HG03521 (cell line): Measurements from ENCODE around the gene SETD1B.
"Not testable (repeated sequence)": the region's sequence is repeated elsewhere in the genome, so short reads cannot be mapped to it uniquely, and the experiment has no call there.

ENCODE experiments used
- ATAC-seq: cut with Tn5 transposase; IDR thresholded peaks from one replicate; pipeline ENCODE4 v1.9.1; 2021; ENCODE audit warnings: mild to moderate bottlenecking, moderate library complexity; ENCODE audit not compliant: unreplicated experiment

The SETD1B gene

DNA sequence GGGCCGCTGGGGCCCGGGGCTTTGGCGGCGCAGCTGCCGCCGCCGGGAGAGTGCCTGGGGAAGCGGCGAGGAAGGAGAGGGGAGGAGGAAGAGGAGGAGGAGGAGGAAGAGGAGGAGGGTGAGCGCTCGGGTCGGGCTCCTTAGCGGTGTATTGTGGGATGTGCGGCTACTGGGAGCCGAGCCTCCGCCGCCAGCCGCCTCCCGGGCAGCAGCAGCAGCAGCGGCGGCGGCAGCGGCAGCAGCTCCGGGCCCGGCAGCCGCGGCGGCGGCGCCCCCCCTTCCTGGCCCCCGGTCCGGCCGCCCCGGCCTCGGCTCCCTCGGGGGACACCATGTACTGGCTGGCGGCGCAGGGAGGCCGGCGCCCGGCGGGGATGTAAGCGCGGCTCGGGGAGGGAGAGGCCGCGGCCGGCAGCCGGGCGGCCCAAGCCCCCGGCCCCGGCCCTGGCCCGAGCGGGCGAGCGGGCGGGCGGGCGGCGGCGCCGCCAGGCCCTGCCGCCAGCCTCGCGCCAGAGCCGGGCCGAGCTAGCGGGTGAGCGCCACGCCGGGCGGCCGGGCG is at the start of gene SETD1B:
TSS of gene SETD1B (plus strand) at position 149 of the 556 bp plus-strand sequence. CDS start 729 bp downstream, outside the sequence.
- ATAC-seq = no peak

DNA sequence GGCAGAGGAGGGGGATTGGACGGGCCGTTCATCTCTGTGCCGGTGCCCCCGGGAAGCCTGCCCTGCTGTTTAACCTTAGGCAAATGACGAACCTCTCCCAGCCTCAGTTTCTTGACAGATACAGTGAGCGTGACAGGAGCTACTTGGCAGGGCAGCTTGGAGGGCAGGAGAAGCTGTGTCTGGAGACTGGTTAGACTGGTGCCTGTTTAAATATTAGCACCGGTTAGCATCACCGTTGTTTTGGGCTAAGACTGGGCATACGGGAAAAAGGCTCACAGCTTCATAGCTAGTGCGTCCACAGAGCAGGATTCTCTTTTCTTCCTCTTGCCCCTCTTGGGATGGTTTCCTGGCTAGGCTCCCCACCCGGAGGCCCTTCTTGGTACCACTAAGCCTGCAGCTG is 49.0 kb upstream of the SETD1B start:
- ATAC-seq = no peak

DNA sequence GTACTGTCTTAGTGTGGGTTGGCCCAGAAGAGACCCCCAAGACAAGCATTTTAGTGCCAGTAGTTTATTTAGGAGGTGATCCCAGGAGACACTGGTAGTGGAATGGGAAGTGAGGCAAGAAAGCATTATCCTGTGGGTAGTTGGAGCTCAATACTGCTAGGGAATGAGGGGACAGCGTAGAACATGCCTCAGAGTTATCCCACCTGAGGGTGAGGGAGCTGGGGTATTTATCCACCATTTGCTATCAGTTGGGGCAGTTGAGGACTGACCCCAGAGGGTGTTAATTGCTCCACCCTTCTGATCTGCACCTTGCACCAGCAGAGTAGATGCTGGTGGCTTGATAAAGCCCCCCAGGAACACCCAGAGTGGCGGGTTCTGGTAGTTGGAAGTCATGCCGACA is 48.2 kb upstream of the SETD1B start:
- no peak for ATAC-seq

DNA sequence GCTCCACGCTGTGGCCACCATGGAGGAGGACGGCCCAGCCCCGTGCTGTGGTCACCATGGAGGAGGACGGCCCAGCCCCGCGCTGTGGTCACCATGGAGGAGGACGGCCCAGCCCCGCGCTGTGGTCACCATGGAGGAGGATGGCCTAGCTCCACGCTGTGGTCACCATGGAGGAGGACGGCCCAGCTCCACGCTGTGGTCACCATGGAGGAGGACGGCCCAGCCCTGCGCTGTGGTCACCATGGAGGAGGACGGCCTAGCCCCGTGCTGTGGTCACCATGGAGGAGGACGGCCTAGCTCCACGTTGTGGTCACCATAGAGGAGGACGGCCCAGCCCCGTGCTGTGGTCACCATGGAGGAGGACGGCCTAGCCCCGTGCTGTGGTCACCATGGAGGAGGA is 45.3 kb upstream of the SETD1B start:
- not testable (repeated sequence) for ATAC-seq

DNA sequence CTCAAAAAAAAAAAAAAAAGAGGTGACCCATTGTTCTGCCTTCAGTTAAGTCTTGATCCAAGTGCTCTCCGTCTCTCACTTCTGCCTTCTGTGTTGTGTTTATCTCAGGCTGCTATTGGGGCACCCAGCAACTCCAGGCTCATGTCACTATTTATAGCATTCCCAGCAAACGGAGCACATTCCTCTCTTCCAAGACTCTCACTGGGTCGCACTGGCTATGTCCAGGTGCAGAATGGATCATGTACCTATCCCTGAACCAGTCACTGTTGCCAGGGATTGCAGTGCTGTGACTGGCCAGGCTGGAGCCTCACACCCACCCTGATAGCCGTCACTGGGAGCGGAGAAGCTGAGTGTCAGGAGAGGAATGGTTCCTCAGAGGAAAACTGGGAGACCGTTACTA is 41.5 kb upstream of the SETD1B start:
- no peak for ATAC-seq

DNA sequence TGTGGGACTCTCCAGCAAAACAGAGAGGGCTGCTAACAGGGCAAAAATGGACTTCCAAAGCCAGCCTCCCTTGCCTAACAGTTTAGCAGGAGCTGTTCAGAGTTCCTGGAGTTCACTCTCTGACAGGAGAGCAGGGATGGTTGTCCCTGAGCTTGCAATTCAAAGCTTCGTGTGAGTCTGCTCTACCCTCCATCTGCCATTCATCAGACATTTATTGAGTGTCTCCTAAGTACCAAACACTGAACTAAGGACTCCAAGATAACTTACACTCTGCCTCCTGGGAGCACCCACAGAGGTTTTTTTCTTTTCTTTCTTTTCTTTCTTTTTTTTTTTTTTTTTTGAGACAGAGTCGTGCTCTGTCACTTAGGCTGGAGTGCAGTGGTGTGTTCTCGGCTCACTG is 39.0 kb upstream of the SETD1B start:
- no peak for ATAC-seq

DNA sequence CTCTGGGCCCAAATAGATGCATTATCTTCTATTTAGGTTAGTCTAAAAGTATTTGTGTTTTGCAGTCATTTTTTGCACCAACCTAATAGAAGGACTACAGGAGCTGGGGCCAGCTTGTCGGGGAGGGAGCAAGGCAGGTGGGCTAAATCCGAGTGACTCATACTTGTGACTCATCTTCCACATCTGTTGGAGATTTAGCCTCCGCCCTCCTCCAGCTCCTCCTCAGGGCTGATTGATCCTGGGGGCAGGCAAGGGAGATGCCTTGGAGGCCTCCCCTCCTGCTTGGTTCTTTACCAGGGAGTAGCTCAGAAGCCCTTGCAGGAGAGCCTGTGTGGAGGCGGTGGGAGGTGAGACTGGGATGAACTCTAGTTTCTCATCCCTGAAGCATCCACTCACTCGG is 38.2 kb upstream of the SETD1B start:
- ATAC-seq = no peak

DNA sequence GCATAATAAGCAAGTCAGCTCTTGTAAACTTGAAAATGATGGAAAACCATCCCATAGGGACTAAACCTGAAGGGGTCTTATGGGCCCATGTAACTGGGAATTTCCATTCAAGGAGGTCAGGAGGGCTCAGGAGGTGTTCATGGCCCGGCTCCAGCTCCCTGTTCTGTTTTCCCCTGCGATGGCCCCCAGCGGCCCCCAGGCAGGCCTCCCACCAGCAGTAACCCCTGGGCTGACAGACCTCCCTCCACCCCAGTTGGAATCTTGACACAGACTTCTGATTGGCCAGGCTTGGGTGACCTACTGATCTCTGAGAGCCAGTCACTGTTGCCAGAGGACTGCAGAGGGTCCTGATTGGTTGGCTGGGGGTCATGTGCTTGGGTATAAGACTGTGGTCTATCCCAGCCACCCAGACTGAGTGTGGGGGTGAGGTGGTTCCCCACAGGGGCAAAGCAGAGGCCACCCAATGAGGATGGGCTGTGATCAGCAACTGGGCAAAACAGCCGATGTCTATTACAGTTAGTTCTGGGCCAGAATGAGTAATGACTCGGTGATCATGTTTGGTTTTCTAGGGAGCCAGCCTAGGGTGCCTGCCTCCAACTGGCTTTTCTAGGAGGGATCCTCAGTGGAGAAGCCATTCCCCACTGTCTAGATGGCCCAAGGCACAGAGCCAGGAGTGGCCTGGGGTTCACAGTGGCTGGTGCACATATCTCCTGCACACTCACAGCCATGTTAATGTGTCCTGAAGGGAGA is 37.3 kb upstream of the SETD1B start:
- ATAC-seq = no peak

DNA sequence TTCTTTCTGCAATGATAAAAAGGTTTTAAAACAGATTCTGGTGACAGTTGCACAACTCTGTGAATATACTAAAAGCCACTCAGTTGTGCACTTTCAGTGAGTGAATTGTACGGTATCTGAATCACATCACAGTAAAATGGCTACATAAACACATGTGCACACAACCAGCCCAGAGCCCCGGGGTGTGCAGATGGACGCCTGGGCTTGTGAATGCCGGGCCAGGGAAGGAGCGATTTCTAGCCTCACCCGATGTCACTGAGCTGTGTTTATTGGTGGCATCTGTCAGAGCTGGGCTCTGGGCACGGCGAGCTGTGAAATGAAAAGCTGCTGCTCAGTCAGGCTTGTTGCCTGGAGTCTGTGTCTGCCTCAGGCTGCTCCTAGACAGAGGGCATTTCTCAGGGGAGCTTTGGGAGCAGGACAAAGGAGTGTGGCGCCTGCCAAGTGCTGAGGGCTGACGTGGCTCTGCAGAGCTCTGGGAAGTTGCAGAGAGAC is 36.2 kb upstream of the SETD1B start:
- no peak for ATAC-seq

DNA sequence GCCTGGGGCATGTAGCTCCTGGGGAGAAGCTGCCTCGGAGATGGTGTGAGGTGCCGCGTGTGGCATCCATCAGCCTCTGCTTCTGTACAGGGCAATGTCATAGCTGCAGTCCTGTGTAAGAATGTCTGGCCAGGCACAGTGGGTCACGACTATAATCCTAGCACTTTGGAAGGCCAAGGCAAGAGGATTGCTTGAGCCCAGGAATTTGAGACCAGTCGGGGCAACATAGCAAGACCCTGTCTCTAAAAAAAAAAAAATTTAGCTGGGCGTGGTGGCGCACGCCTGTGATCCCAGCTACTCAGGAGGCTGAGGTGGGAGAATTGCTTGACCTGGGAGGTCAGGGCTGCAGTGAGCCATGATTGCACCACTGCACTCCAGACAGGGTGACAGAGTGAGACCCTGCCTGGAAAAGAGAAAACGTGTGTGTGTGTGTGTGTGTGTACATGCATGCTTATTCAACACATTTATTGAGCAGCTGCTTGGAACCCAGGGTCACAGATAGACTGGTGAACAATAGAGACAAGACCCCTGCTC is 34.4 kb upstream of the SETD1B start:
- no peak for ATAC-seq

DNA sequence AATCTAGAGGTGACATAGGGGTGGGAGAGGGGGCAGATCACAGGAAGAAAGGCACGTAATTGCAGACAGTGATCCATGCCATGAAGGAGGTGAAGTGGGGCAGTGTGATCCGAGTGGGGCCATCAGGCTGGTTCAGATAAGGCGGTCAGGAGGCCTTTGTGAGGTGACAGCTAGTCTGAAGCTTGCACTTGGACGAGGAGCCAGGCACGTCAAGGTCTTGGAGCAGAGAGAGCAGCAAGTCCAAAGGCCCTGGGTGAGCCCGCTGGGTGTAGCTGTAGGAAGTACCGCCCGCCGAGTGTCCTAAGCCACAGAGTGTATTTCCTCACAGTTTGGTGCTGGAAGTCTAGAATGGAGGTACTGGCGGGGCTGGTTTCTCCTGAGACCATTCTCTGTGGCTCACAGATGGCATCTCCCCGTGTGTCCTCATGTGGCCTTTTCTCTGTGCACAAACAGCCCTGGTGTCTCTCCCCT is 33.9 kb upstream of the SETD1B start:
- ATAC-seq = no peak

DNA sequence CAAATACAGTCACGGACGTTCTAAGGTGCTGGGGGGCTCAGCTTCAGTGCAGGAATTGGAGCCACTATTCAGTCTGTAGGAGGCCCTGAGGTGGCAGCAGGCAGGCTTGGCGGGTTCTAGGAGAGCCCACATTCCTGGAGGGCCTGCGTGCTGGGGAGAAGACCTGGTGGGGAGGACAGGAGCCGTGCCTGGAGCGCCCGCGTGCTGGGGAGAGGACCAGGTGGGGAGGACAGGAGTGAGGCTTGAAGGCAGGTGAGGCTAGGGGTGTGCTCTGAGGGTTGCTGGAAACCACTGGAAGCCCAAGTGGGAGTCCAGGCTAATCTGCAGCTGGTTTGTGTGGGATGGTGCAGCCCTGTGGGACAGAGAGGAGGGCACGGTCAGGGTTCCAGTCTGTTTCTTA is 33.4 kb upstream of the SETD1B start:
- ATAC-seq = no peak

DNA sequence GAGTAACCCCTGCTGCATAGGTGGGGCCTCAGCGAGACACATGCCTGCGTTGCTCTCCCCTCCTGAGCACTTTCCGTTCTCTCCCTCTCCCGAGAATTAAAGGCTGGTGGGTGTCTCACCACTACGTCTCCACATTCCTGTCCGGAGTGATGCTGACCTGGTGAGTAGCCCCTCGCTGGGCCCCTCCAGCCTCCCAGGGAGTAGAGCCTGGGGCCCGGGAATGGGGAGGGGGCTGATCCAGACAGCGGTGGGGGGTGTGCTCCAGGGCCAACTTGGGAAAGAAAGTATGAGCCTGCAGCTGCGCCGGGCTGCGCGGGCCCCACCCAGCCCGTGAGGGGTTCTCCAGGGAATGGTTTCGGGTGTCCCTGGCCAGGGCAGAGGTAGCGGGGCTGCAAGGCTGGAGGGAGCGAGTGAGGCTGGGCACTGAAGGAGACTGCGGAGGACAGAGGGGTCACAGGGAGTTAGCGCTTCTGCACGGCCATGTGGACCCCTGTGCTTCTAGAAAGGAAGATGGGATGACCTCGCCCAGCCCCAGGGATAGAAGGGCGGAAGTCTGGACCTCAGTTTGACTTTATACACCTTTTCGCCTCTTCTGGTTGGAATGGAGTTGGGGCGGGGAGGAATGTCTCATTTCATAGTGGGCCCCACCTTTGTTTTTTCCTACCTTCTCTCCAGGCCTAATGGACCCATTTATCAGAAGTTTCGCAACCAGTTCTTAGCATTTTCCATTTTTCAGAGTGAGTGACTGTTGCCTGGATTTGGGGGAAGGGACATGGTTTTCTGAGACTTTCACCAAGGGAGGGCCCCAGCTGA is 32.8 kb upstream of the SETD1B start:
- no peak for ATAC-seq

DNA sequence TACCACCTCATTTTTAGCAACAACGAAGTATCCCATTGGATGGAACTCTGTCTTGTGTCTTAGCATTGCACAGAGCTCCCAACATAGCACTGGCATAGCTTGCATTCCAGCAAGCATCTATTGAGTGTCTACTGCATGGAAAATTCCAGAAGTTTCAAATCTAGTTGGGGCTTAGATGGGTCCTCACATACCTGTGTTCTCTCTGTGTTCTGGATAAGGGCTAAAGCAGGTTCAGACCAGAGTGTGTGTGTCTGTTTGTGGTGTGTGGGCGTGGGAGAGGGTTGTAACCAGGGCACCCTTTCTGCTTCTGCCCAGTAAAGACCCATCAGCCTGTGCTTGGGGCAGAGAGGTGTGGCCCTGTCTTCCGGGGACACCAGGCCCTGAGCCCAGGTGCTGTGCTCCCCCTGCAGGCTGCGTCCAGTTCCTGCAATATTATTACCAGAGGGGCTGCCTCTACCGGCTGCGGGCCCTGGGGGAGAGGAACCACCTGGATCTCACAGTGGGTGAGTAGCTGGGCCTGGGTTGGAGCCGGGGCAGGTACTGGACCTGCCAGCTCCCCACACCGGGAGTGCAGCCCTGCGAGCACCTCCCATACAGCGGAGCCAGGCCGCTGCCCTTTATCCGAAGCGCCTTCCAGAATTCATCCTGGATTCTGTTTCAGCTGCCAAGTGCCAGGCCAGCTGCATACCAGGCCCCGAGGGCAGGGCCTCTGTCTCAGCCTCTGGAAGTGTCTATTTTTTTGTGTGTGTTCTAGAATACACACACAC is 30.6 kb upstream of the SETD1B start:
- ATAC-seq = peak; percentile 79

DNA sequence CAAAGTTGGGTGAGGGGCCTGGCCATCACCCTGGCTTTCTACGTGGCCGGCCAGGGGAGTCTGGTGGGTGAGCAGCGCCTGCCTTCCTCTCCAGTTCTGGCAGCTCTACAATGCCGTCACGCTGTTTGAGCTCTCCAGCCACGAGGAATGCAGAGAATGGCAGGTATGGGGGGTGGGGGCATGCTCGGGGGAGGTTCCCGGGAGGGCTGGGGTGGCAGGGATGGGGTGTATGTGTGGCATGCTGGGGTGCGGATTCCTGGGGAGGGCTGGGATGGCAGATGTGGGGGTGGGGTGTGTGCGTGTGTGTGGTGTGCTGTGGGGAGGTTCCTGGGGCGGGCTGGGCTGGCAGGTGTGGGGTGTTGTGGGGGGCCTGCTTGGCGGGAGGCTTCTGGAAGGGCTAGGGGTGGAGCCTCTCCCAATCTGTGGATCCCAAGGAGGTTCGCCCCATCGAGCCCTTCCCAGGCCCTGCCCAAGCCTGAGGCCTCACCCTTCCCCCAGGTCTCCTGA is 28.8 kb upstream of the SETD1B start:
- ATAC-seq = no peak

DNA sequence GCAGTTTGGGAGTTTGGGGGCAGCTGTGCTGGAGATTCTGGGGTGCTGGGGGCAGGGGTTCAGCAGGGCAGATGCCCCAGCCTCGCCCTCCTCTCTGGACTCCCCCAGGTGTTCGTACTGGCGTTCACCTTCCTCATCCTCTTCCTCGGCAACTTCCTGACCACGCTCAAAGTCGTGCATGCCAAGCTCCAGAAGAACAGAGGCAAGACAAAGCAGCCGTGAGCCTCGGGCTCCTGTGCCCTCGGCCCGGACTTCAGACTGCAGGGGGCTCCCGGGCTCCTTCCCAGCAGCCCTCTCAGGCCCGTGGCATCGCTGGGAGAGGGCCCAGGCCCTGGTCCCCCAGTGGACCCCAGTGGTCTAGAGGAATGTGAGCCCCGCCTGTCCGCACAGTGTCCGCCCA is 28.3 kb upstream of the SETD1B start:
- no peak for ATAC-seq

DNA sequence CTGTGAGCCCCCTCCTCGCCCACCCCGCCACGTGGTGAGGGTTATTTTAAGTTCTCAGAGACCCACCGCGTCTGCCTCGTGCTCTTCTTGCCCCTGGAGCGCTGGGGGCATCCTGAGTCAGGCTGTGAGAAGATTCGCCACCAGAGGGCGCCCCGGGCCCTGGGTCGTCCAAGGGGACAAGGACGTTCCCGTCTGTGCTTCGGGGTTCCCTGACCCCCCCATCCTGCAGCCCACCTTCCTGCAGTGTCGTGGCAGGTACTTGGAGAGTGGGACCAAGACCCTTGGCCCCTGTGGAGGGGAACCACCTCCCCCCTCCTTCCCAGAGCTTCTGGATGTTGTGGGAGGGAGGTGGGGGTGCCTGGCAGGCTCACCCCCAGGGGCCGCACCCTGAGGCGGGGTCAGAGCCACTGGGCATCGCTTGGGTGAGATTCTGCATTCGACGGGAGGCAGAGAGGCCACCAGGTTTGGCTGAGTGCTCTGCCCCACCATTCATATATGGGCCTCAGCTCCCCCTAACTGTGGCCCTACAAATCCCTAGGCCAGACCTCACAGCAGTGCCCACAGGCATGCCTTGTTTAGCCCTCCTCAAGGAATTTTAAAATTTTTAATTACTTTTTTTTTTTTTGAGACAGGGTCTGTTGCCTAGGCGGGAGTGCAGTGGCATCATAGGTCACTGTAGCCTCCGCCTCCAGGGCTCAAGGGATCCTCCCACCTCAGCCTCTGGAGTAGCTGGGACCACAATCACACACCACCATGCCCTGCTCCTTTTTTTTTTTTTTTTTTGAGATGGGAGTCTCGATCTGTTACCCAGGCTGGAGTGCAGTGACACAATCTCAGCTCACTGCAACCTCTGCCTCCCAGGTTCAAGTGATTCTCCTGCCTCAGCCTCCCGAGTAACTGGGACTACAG is 27.4 kb upstream of the SETD1B start:
- ATAC-seq = no peak

DNA sequence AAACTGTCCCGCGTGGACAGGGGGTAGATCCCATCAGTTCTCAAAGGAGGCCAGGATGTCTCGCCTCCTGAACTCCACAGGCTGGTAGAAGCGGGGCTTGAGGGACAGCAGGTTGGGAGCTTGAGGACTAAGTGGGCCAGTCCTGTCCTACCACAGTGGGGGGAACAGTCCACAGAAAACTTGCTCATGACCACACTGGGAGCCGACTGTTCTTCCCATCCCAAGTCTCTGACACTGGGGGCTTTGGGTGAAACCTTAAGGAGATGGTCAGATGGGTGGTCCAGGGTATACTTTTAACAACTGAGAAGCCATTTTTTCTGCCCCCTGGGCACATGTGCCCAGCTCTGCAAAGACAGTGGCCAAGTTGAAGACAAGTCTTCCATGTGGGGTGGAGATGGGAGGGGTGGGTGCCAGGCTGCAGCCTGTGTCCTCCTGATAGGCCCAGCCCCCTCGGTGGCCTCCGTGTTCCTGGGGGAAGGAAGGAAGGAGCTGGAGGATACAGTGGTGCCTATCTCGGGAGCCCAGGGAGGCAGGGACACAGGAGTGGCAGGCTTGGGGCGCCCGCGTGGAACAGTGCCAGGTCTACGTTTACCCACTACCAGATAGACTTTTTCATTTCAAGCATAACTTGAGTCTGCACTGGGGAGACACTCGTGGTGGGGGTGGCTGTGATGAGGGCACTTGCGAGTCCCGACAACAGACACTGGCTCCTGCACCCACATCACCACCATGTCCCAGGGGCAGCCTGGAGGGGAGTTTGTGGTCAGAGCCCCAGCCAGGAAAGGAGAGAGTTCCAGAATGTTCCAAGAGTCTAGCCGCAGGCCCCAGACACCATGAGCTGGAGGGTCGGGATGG is 25.0 kb upstream of the SETD1B start:
- no peak for ATAC-seq
